ENCODE results near the gene EHD3.

Gene EHD3

DNA sequence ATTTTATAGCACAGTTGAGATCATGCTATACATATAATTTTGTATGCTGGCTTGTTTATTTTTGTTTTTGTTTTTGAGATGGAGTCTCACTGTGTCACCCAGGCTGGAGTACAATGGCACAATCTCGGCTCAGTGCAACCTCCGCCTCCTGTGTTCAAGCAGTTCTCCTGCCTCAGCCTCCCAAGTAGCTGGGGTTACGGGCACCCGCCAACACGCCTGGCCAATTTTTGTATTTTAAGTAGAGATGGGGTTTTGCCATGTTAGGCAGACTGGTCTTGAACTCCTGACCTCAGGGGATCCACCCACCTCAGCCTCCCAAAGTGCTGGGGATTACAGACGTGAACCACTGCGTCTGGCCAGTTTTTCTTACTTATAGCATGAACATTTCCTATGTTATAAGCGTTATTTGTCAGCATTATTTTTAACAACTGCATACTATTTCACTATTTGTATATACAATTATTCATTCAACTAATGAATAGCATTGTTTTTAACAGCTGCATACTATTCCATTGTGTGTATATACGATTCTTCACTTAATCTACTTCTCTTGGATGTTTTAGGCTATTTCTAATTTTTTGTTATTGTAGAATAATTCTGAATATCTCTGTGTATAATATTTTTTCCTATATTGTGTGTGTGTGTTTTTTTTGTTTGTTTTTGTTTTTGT lies 3.5 kb downstream of the EHD3 start:
- no peak for DNase-seq

DNA sequence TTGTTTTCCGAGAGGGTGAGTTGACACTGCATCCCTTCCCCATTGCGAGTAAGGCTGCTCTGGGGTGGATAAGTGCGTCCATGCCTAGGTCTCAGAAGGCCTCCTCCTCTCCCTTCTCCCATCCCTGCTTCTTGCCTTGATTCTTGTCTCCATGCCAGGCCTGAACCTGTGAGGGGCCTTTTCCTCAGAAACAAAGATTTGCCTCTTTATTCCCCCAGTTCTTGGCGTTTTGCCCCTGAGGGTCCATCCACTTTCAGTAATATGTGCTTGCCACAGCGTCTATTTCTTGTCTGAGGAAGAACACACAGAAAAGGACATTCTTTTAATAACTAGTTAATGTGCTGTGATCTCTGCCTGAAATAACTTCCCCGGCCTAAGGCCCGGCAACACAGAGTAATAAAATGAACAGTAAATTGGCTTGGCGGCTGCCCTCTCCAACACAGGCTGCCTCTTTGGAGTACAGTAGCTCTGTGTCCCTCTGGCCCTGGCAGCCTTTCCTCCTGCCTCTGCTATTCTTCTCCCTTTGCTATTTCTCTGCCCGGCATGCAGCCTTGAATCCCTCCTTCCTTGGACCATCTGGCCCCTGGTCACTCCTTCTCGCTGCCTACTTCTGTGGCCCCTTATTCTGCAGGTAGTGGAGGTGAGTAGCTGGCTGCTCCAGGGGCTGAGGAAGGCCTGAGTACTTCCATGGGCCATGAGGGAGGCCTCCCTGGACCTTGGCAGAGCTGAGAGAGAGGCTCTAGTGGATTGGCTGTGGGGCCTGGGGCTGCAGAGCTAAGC lies 4.4 kb downstream of the EHD3 start:
- no peak for DNase-seq

DNA sequence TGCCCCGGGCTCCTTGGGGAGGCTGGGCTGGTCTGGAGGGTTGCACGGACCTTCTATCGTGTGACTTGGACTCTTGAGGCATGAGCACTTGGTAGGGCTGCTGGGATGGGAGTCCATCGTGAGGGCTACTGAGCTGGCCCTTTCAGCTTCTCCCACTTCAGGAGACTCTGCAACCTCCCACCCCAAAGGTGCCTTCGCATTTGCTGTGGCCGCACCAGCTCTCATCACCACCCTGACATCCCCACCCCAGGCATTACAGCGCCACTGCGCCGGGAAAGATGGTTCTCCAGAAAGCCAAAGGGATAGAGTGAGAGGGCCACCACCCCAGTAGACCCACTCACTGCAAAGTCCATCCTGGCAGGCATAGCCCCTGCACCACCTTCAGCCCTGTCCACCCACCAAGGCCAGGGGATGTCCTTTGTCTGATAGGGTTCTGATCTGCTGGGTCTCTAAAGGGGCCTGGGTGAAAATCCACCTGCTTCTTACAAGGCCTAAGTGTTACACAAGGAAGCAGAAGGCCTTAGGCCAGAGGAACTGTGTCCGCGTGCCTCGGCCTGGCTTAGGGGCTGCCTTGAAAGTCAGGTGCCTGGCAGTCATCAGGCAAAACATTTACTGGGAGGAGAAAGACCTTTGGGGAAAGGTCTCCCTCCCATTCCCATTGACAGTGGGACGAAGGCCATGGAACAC lies 5.1 kb downstream of the EHD3 start:
- DNase-seq: no peak

DNA sequence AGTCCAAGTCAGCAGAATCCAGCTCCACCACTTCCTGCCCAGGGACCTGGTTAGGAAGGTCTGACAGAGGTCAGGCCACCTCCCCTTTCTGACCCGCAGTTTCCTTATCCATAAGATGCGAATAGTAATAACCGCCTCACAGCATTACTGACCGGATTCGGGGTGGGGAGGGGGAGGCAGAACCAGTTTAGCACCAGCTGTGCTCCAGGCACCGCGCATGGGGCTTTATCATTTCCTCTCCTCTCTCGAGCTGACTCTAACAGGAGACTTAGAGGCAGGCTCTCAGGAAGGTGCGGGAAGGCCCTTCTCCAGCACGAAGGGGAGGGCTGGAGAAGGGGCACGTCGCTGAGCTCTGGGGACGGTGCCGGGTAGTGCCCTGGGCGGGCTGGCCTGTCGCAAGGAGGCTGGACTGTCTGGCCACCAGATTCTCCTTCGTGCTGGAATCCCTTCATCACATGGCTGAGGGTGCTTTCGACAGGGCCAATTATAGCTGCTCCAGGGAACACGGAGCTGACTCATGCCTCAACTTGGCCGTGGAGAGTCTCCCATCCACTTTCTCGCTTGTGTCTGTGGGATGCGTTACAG lies 5.7 kb downstream of the EHD3 start:
- no peak for DNase-seq

DNA sequence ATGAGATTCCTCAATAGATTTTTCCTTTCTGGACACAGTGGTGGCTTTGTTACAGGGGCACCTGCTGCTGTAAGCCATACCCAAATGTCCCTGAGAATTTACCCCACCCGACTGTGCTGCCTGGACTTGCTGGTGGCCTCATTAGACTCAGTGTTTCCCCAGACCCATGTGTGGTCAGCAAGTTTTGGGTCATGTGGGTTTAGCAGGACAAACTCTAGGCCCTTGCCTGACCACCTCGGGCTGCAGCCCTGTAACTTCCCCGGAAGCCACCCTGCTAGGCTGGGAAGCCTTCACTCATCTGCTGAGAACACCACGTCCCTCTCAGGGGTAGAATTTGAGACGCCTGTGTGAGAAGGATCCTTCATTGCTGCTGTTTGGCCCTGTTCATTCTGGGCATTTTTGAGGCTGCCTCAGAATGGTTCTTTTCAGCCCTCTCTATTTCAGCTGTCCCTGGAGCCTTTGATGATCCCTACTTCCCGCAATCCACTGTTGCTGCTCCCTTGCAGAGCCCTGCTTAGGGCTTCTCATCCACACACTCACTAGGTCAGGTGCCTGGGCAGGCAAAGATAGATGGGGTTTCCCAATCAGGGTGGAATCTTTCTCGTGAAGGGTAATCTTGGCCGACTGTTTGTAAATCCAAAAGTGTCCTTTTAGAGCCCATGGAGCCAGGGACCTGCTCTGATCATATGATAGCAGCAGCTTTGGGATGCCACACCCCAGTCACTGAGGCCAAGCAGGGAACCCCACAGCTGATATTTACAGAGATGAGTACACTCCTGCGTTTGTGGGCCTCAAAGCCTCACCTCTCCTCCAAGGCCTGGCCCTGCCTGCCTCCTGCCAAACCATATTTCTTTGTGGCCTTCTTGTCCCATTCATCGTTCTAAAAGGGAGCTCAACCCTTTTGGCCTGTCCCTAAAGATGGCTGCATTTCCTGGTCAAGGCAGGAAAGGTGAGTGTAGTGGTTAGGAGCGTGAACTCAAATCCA lies 6.7 kb downstream of the EHD3 start:
- DNase-seq: no peak

DNA sequence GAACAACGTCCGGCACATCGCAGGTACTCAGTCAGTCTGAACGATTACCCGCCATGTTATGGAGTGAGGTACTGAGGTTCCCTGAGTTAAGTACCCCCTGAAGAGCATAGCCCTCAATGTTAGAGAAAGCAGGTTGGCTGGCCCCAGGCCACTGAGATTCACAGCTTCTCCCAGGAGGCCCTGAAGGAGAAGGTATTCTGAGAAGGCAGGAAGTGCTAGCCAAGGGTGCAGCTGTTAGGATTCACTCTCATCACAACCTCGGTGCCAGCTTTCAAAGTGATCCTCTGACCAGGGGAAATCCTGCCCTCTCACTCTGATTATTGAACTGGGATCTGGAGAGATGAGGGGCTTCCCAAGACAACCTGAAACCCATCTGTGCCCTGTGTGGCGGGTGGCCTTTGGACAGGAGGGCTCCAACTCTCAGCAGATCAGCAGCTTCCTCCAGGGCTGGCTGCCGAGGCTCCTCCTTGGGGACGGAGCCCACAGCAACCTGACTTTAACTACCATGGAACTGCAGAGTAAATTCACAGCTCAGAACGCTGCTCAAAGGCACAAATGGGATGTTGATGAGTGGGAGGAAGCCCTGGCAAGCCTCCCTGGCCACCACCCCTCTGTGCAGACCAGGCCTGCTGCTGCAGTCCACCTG lies 7.8 kb downstream of the EHD3 start:
- DNase-seq: no peak

DNA sequence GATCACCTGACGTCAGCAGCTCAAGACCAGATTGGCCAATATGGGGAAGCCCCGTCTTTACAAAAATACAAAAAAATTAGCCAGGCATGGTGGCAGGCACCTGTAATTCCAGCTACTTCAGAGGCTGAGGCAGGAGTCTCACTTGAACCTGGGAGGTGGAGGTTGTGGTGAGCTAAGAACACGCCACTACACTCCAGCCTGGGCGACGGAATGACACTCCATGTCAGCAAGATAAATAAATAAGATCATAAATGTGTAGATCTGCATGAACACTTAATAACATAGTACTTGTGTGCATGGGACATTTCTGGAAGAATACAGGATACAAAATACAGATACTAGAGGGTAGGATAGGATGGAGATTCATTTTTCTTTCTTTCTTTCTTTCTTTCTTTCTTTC lies 9.1 kb downstream of the EHD3 start:
- DNase-seq: no peak

DNA sequence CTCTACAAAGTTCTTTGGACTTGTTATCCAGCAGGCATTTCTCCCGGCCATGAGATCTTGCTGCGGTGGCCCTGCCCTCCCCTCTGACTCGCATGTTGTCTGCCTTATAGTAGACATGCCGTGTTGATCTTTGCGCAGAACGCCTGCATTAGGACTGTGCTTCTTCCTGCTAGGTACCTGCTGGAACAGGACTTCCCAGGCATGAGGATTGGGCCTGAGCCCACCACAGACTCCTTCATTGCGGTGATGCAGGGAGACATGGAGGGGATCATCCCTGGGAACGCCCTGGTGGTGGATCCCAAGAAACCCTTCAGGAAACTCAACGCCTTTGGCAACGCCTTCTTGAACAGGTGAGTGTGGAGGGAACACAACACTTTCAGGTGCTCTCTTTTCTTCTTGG lies 10.1 kb downstream of the EHD3 start:
- DNase-seq: no peak

DNA sequence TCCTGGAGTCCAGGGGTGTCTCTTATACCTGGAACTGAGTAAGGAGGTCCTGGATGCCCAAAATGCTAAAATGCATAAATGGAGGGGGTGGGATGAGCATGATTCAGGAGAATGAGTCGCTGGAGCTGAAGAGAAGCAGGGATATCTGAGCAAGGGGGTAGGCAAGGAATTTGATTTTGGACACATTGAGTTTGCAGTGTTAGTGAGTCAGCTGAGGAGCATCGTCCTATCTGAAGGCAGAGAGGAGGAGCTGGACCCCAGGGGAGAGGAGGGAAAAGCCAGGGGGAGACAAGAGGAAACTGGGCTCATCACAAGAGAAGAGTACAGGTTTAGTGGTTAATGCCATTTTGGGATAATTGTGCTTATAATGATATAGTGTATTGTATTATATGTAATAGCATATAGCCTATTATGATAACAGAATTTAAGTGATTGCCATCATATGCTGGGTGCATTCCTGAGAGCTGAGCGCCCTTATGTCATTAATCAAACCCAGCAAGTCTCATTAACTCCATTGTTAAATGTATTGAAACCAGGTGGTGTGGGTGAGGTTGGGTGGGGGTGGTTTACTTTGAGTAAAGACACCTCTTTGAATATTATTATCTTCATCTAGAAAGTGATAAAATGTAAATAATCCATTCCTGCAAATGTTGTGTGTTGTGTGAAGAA lies 12.4 kb downstream of the EHD3 start:
- DNase-seq: no peak

DNA sequence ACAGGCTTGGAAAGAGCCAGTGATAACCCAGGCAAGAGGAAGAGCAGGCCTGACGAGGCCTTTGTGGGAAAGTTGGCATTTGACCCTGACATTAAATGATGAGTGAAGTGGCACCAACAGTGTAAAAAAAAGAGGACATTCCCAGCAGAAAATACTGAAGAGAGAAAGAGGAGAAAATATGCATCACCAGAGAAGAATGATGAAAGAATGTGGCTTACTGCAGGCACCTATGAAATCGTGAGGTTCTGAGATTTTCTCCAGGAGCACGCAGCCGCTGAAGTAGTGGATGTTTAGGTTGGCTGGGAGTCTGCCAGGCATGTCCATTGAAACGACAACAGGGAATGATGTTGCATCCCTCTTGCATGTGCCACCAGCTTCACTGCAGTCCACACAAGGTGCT lies 13.8 kb downstream of the EHD3 start:
- no peak for DNase-seq

DNA sequence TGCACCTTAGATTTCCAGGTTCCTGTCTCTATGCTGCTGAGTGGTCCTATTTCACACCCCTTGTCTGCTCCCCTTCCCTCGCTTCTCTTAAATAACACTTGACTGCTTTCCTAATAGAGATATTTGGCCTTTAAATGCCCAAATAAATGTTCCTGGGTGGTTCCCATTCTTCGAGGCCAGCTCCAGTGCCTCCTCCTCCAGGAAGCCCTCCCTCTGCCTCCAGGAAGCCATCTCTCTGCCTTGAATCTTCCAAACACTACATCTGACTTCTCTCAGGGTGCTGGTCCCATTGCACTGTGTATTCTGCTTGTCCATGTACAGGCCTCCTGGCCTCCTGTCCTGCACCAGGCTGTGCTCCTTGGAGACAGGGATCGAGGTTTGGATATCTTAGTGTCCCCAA lies 14.2 kb downstream of the EHD3 start:
- no peak for DNase-seq

DNA sequence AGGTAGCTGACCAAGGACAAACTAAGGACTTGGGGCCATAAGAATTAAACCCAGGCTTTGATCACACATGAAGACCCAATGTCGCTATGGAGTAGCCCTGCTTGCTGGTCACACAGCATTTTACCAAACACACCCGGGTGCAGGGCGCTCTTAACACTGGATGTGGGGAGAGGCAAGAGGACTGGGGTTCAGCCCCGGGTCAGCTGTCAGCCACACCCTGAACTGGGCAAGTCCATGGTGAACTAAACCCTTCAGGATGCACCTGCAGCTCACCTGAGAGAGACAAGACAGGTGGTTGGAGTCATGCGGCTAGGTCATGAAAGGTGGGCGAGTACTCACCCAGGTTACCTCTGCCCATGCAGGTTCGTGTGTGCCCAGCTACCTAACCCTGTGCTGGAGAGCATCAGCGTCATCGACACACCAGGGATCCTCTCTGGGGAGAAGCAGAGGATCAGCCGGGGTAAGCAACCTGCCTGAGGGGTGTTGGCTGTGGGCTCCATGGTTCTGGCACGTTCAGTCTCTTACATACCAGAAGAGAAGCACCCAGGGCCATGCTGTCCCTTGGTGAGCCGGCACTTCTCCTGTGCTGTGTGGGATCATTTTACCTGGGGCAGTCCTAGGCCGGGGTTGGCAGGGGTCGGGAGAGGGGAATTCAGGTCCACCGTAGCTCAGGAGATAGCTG lies 15.2 kb downstream of the EHD3 start:
- no peak for DNase-seq

DNA sequence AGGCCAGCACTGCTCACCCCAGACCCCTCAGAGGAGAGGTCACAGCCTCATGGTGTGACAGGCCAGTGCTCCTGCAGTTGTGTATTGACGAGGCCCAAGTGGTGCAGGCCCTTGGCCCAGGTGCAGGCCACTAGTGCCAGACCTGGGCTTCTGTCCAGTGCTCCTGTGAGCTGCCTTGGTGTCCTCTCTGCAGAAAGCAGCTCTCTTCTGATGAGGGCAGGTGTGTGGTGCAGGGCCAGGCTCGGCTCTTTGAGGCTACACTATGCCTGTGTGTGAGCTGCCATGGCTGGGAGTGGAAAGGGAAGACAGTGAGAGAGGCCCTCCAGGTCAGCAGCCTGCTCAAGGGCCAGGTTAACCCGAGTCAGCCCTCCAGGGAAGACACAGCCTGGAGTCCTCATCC lies 17.1 kb downstream of the EHD3 start:
- DNase-seq: no peak

DNA sequence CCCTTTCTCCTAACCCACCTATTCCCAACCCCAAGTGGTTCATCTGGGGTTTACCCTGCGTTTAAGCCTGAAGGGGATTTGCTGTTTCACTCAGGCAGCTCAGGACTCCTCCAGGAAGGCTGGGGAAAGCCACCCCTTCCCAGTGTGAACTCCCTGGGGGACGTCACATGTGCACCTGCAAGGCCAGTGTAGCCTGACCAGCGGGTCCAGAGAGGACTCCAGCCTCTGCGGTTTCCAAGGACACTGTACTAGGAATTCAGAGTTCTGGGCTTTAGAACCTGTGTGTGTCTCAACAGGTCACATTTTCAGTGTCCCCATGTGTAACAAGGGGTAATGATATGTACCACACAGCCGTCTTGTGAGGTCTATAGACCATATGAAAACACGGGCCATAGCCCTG lies 17.9 kb downstream of the EHD3 start:
- DNase-seq: no peak

DNA sequence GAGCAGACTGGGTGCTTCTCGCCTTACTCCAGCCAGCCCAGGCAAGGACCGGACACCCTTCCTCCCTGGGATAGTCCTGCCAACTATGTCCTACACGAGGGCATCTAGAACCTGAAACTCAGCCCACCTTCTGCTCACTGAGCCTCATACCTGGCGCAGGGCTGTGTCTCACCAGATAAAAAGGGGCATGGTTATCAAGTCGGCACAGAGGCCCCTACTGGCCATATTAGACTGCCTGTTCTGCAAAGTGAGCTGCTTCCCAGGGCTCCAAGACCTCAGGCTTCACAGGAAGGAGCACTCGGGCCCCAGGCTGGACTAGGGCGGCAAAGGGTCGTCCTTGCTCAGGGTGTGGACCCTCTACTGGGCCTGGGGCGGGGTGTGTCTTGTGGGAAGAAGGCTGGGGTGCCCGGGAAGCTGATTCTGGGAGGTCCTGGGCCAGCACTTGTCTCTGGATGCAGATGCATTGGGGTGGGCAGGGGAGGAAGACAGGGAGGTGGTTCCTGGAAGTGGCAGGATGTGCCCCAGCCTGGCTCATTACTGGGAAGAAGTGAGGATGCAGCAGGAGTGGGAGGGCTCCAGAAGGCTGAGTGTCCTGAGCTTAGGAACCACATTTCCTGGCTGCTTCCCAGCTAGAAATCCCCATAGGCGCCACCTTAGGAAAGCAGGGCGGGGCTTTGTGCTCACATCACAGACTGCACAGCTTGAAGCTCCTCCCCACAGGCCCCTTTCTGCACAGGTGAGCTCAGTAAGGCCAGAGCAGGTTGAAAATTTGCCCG lies 19.6 kb downstream of the EHD3 start:
- DNase-seq: no peak

DNA sequence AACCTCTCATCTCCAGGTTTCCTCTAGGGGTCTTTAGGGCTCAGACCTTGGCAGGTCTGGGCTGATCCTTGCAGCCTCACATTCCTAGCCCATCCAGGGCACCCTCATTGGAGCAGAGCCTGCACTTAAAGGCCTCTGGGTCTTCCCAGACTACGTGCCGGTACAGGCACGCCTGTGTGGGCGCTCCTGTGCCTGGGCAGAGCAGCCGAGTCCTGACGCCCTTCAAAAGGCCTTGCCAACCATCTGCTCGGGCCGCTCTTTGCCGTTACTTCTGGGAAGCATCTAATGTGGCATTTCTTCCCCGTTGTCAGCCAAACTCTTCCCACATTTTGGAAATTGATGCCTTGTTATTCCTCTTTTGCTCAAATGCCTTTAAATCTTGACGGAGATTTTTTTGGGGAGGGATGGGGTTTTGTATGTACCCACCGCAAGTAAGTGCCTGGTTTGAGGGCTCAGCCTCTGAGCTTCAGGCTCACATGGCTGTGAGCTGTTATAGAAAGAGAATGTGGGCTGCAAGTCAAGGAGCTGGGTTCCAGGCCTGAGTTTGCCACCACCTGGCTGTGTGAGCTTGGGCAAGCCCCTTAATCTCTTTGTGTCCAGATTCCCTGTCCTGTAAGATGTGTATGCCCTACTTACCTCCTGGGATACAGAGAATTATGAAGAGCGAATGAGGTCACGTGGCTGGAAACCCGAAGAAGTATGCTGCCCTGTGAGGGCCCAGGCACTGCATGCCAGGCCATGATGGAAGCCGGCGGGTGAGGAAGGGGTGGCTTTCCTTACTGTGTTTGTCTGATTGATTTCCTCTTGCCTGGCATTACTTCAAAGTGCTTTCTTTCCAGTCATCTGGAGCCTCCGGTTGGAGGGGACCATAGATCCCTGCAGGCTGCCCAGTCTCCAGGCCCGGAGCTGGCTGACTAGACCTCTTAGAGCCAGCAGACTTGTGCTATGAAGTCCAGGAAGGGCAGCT lies 20.6 kb downstream of the EHD3 start:
- DNase-seq: no peak

DNA sequence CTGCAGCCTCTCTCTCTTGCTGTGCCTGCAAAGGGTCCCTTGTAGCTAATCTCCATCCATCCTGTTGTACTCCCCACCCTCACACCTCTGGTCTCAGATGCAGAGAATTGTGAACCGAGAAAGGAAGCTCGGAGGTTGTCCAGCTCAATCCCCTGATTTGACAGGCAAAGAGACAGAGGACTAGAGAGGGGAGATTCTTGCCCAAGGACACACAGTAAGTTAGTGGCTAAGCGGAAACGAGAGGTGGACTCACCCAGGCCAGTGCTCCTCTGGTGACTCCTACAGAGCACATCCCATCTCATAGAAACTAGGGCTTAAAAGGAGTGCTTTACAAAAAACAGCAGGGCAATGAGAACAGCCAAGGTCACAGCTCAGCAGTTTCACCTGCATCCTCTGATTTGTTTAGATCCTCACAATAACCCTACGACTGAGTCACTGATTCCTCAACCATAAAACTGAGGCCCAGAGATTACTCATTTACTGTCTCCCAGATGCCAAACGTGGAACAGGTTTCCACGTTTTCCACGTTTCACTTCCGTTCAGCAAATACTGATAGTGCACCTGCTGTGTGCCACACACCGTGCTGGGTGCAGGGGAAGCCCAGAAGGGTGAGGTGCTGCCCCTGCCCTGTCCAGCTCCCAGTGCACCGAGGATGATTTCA lies 22.1 kb downstream of the EHD3 start:
- DNase-seq: no peak
